OCI-LY1 (cell line): ENCODE results near the gene EGFL8.

Experiments
- H2AFZ ChIP-seq: fragments of 200-600 bp; sonication (generic), shearing (Covaris generic); 2 replicates; pipeline ENCODE4 v1.6.0; 2014; ENCODE audit warnings: antibody characterized with exemption, mild to moderate bottlenecking, low read length
- H3F3A ChIP-seq: fragments of 200-600 bp; sonication (generic), shearing (Covaris generic); 2 replicates; pipeline ENCODE4 v1.6.0; 2014; ENCODE audit warnings: mild to moderate bottlenecking, antibody characterized with exemption, low read length, moderate library complexity; ENCODE audit not compliant: insufficient read depth
- H3K27ac ChIP-seq: fragments of 200-600 bp; sonication (generic); 2 replicates; pipeline ENCODE4 v1.5.1; 2014; ENCODE audit warnings: low read length, mixed run types, mild to moderate bottlenecking, low read depth; ENCODE audit not compliant: poor library complexity, severe bottlenecking
- H3K27me3 ChIP-seq: fragments of 200-600 bp; sonication (generic); 2 replicates; pipeline ENCODE4 v1.6.0; 2014; ENCODE audit warnings: antibody characterized with exemption, mild to moderate bottlenecking, low read length, moderate library complexity; ENCODE audit not compliant: insufficient read depth
- H3K36me3 ChIP-seq: fragments of 200-600 bp; sonication (generic); 2 replicates; pipeline ENCODE4 v1.6.1; 2014; ENCODE audit warnings: mild to moderate bottlenecking, antibody characterized with exemption, low read length, moderate library complexity, mixed read lengths; ENCODE audit not compliant: insufficient read depth
- H3K4me1 ChIP-seq: fragments of 200-600 bp; sonication (generic); 2 replicates; pipeline ENCODE4 v1.5.1; 2014; ENCODE audit warnings: mild to moderate bottlenecking, low read length, moderate library complexity; ENCODE audit not compliant: insufficient read depth, severe bottlenecking
- H3K4me2 ChIP-seq: fragments of 200-600 bp; sonication (generic), shearing (Covaris generic); 2 replicates; pipeline ENCODE4 v1.6.1; 2014; ENCODE audit warnings: low read length
- H3K4me3 ChIP-seq: fragments of 200-600 bp; sonication (generic); 2 replicates; pipeline ENCODE4 v1.5.1; 2014; ENCODE audit warnings: low read length, low read depth, mild to moderate bottlenecking, mixed read lengths; ENCODE audit not compliant: poor library complexity, severe bottlenecking
- H3K79me2 ChIP-seq: fragments of 200-600 bp; shearing (Covaris generic); 2 replicates; pipeline ENCODE4 v1.6.1; 2016; ENCODE audit warnings: mixed run types, low read length, mixed read lengths; ENCODE audit not compliant: insufficient read depth
- H3K9ac ChIP-seq: fragments of 200-600 bp; sonication (generic), shearing (Covaris generic); 2 replicates; pipeline ENCODE4 v1.6.1; 2014; ENCODE audit warnings: mild to moderate bottlenecking, low read length, mixed read lengths
- H3K9me2 ChIP-seq: fragments of 200-600 bp; sonication (generic), shearing (Covaris generic); 2 replicates; pipeline ENCODE4 v1.6.1; 2014; ENCODE audit warnings: low read depth, mild to moderate bottlenecking, low read length, mixed read lengths
- H3K9me3 ChIP-seq: fragments of 200-600 bp; shearing (Covaris generic); 2 replicates; pipeline ENCODE4 v1.6.1; 2014; ENCODE audit warnings: low read length, mixed read lengths
- H4K20me1 ChIP-seq: fragments of 200-600 bp; sonication (generic), shearing (Covaris generic); 2 replicates; pipeline ENCODE4 v1.6.0; 2016; ENCODE audit warnings: mild to moderate bottlenecking, low read length; ENCODE audit not compliant: insufficient read depth
- EZH2 ChIP-seq: fragments of 200-600 bp; sonication (generic), shearing (Covaris generic); IDR thresholded peaks from 2 replicates; pipeline ENCODE4 v1.8.0; 2017; ENCODE audit warnings: borderline replicate concordance, mixed run types, mild to moderate bottlenecking, antibody characterized with exemption, low read length, moderate library complexity, mixed read lengths
- TF ChIP-seq, protein P1 (sequence below): fragments of 200-600 bp; sonication (generic), shearing (Covaris generic); IDR thresholded peaks from 2 replicates; pipeline ENCODE4 v1.5.1; 2017; ENCODE audit warnings: mild to moderate bottlenecking, antibody characterized with exemption, low read length, moderate library complexity, mixed read lengths

The EGFL8 gene

DNA sequence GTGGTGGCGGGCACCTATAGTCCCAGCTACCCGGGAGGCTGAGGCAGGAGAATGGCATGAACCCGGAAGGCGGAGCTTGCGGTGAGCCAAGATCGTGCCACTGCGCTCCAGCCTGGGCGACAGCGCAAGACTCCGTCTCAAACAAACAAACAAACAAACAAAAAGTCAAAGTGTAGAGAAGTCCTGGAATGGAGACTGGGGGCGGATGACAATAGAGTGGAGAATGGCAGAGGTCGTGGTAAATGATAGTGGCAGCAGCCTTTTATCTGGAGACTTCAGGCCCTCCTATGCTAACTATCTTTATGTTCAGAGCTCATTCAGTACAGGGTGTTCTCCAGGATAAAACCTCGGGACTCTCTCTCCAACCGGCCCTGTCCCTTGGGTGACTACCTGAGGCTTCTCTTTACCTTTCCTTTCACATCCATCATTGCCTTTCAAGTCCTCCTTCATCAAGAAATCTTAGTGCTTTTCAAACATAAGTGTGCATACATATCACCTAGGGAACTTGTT is 32.9 kb upstream of the EGFL8 start:
- Histone ChIP-seq H3K27ac (no peak overlapping the region), H3K4me3 (no peak overlapping the region), H4K20me1 (no peaks in the 10 kb centered on the region), H3K9me2 (no peaks in the 10 kb centered on the region), H3K27me3 (no peaks in the 10 kb centered on the region), H2AFZ (no peak overlapping the region), H3K4me2 (no peak overlapping the region), H3F3A (0 out of 2 replicates have a peak, but pooled peaks cover 4% of the 10 kb centered on the region), H3K4me1 (peaks cover 27% of the 10 kb centered on the region), H3K36me3 (peaks cover under 1% of the 10 kb centered on the region; the same call in 1 of the 2 replicates), H3K79me2 (no peaks in the 10 kb centered on the region), H3K9ac (no peak overlapping the region), H3K9me3 (no peaks in the 10 kb centered on the region)
- TF ChIP-seq EZH2 = no peak
- TF ChIP-seq, protein P1, sequence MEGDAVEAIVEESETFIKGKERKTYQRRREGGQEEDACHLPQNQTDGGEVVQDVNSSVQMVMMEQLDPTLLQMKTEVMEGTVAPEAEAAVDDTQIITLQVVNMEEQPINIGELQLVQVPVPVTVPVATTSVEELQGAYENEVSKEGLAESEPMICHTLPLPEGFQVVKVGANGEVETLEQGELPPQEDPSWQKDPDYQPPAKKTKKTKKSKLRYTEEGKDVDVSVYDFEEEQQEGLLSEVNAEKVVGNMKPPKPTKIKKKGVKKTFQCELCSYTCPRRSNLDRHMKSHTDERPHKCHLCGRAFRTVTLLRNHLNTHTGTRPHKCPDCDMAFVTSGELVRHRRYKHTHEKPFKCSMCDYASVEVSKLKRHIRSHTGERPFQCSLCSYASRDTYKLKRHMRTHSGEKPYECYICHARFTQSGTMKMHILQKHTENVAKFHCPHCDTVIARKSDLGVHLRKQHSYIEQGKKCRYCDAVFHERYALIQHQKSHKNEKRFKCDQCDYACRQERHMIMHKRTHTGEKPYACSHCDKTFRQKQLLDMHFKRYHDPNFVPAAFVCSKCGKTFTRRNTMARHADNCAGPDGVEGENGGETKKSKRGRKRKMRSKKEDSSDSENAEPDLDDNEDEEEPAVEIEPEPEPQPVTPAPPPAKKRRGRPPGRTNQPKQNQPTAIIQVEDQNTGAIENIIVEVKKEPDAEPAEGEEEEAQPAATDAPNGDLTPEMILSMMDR = no peak

DNA sequence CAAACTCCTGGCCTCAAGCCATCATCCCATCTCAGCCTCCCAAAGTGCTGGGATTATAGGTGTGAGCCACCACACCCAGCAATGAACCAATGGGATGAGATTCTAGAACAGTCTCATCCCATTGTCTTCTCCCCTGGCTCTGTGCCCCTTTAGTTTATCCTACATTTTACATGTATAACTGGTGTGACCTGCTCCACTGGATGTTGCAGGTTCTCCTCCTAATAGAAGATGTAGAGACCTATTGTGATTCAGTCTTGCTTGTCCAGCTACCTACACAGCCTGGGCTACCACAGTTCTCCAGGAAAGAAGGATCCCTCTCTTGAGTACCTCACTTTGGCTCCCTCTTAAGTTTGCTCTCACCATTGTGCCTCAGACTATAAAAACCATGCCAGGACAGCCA is 32.3 kb upstream of the EGFL8 start:
- H3K79me2 ChIP-seq = no peaks in the 10 kb centered on the region
- H3K4me2 ChIP-seq = no peak overlapping the region
- H2AFZ ChIP-seq = no peak overlapping the region
- no peak overlapping the region for H3K27ac ChIP-seq
- no peak overlapping the region for H3K9ac ChIP-seq
- no peaks in the 10 kb centered on the region for H3K36me3 ChIP-seq
- no peaks in the 10 kb centered on the region for H3K27me3 ChIP-seq
- TF ChIP-seq, protein P1 = no peak
- TF ChIP-seq EZH2 = no peak
- H4K20me1 ChIP-seq = no peaks in the 10 kb centered on the region
- H3K9me2 ChIP-seq = no peaks in the 10 kb centered on the region
- 0 out of 2 replicates have a peak, but pooled peaks cover 4% of the 10 kb centered on the region for H3F3A ChIP-seq
- no peaks in the 10 kb centered on the region for H3K9me3 ChIP-seq
- peaks cover 21% of the 10 kb centered on the region for H3K4me1 ChIP-seq
- H3K4me3 ChIP-seq = no peak overlapping the region

DNA sequence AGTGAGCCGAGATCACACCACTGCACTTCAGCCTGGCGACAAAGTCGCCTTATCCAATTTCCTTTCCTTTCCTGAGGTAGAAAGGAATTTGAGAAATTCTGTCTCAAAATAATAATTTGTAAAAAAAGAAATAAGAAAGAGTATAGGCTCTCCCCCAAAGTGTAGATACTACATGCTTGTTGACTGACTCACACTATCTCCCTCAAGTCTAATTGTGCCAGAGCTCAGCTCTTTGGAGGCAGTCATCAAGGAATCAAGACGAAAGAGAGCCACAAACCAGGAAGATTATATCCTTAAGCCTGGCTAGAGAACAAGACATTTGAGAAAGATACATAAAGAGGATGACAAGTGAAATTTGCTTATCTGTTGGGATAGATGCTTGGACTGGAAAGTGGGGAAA is 30.6 kb upstream of the EGFL8 start:
- Histone ChIP-seq H3K27ac (no peak overlapping the region), H3K79me2 (no peaks in the 10 kb centered on the region), H2AFZ (no peak overlapping the region), H4K20me1 (no peaks in the 10 kb centered on the region), H3K36me3 (no peaks in the 10 kb centered on the region), H3K9me2 (no peaks in the 10 kb centered on the region), H3K27me3 (no peaks in the 10 kb centered on the region), H3K4me3 (no peak overlapping the region), H3F3A (0 out of 2 replicates have a peak, but pooled peaks cover 4% of the 10 kb centered on the region), H3K4me2 (no peak overlapping the region), H3K9ac (no peak overlapping the region), H3K4me1 (peaks cover 12% of the 10 kb centered on the region), H3K9me3 (no peaks in the 10 kb centered on the region)
- TF ChIP-seq, protein P1 = no peak
- TF ChIP-seq EZH2 = no peak
